Measurements from ENCODE around the gene NEAT1. TPM values are rescaled to one million over a fixed set of nuclear protein-coding genes. Genes with fewer than 3 reads are reported as not detected.

The NEAT1 gene
- total and polyA plus RNA-seq, 2 of the 8 experiments (the other 6 are each of a cell fraction or from before 2014, with no cell fraction given): 2.4 to 10.7 TPM

- TF ChIP-seq ATF2 (IDR thresholded peaks at IDR 0.05; ENCODE audit: low read length): no peak
These were observed 40.9 kb upstream of the NEAT1 start (continued) for GRCh38 chr11:65381716-65382032.

Data from H1 (cell line).